Embryonic facial prominence (tissue), 1 donor: Measurements from ENCODE around the gene RIN3.

Experiments
- DNase-seq: peaks from one replicate; pipeline ENCODE4 v3.0.0-alpha.2; 2016; ENCODE audit errors: extremely low spot score

Gene RIN3

GRCh38 chr14:92686900-92687427, 173.4 kb downstream of the RIN3 start:
- DNase-seq = peak; percentile 29

DNA sequence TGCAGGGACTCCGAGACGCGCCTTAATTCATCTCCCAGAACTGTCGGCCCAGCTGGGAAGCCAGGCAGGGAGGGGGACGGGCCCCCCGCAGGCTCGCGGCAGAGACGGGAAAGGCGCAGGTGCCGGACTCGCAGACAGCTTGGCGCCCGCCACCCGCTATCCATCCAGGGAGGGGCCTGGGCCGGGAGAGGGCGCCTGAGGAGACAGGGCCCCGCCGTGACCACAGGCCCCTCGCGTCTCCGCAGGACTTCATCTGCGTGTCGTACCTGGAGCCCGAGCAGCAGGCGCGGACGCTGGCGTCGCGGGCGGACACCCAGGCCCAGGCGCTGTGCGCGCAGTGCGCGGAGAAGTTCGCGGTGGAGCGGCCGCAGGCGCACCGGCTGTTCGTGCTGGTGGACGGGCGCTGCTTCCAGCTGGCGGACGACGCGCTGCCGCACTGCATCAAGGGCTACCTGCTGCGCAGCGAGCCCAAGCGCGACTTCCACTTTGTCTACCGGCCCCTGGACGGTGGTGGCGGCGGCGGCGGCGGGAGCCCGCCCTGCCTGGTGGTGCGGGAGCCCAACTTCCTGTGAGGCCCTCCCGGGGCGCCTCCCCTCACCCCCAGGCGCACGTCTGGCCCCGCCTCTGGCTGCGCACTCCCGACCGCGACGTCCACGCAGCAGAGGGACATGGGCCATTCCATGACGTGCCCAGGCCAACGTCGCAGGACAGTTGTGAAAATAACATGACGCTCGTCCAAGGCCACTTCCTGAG, 174.3 kb downstream of the RIN3 start:
- no peak for DNase-seq

- DNase-seq = no peak
Measured at GRCh38 chr14:92688434-92689375, 175.1 kb downstream of the RIN3 start.

DNA sequence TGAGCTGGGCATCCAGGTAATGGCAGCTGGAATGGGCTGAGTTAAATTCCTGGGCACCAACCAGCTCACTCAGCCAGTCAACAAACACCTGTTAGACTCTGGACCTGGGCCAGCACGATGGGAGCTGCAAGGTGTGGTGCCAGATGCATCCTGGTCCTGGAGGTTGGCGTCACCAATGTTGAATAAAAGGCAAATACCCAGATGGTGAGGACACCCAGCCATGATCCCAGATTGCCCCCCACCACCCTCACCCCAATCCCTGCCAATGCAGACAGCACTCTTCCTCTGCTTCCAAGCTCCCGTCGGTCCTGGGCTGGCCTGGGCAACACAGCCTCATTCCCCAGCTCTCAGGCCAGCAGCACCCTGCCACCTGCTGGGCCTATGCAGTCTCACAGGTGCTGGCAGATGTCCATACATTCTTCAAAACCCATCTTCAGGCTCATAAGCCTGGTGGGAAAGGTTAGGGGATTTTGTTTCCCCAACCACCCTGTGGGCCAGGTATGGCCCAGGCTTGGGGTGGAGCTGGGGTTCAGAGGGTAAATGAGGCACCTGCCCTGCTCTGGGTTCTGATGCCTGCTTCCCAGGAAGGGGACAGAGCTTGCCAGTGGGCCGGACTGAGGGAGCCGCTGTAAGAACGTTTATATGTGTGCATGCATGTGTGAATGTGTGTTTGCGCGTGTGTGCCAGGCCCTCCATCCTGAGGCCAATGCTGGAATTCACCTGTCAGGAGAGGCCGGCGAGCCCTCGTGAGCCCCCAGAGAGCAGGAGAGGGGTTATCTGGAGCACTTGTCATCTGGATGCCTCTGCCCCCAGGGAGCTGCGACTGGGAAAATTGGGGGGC, 176.8 kb downstream of the RIN3 start:
- no peak for DNase-seq

- DNase-seq = no peak
Measured at GRCh38 chr14:92692822-92693226, 179.2 kb downstream of the RIN3 start.

- no peak for DNase-seq
Measured at GRCh38 chr14:92693998-92694795, 180.6 kb downstream of the RIN3 start.

DNA sequence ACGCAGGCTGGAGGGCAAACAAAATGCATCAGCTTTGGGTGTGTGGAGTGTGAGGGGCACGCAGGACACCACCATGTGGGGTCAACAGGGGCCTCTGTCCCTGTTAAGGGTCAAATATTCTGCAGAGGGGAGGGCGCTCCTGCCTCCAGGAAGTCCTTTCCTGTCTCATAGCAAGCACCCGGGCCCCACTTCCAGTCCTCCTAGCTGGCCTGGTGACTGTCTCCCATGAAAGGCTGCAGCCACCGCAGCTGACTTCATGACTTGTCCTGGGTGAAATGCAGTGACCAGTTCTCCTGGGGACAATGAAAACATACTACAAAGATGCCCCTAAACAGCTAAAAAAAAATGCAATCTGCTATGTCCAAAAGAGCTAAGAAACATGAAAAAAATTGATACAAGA, 181.2 kb downstream of the RIN3 start:
- DNase-seq = no peak

GRCh38 chr14:92695562-92695961, 182.0 kb downstream of the RIN3 start:
- DNase-seq = no peak

DNA sequence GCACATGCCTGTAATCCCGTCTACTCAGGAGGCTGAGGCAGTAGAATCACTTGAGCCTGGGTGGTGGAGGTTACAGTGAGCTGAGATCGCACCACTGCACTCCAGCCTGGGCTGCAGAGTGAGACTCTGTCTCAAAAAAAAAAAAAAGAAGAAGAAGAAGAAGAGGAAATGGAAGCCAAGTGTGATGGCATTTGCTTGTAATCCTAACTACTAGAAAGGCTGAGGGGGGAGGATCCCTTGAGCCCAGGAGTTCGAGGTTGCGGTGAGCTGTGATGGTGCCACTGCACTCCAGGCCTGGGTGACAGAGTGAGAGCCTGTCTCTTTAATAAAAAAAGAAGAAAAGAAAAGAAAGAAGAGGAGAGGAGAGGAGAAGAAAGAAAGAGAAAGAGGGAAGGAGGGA, 182.8 kb downstream of the RIN3 start:
- DNase-seq = no peak

DNA sequence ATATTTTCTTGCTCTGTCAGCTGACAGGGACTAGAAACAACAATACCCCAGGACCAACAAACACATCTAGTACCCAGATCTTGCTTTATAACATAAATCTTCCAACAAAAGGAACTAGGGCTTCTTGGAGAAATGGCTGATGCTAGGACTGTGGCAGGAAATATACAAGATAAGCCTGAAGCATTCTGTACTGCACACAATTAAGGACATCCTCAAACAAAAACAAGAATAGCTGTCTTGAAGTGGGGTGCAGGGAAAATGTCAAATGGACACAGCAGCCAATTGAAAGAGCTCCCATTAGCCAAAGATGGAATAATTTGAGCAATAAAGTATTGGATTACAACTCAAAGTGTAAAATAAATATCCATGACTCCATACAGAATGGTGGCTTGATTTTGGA, 184.8 kb downstream of the RIN3 start:
- no peak for DNase-seq

- no peak for DNase-seq
Measured at GRCh38 chr14:92701826-92702225, 188.2 kb downstream of the RIN3 start.

DNA sequence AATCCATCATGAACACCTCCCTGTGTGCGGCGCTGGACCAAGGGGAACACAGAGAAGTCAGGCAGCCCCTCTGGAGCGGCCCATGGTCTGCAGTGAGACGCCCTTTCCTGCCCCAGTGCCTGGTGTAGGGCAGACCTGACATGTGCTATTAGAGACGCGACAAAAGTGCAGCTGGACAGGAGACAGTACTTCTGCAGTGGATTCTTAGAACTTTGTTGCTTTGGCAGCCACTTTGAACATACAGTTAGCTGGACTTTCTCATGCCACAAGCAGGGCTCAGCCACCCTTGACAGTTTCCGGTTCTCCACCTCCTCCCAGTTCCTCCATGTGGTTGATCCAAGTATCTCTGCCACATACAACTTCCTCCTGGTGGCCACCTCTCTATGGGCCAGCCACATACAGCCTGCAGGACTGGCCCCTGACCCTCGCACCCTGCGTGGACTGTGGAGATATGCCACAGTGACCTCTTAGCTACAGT, 188.9 kb downstream of the RIN3 start:
- DNase-seq = no peak

- no peak for DNase-seq
Measured at GRCh38 chr14:92703516-92703915, 189.9 kb downstream of the RIN3 start.

GRCh38 chr14:92704036-92704804, 190.6 kb downstream of the RIN3 start:
- no peak for DNase-seq

GRCh38 chr14:92704821-92705220, 191.2 kb downstream of the RIN3 start:
- no peak for DNase-seq

GRCh38 chr14:92706386-92706785, 192.8 kb downstream of the RIN3 start:
- no peak for DNase-seq

- DNase-seq = no peak
Measured at GRCh38 chr14:92709340-92710000, 195.9 kb downstream of the RIN3 start.

DNA sequence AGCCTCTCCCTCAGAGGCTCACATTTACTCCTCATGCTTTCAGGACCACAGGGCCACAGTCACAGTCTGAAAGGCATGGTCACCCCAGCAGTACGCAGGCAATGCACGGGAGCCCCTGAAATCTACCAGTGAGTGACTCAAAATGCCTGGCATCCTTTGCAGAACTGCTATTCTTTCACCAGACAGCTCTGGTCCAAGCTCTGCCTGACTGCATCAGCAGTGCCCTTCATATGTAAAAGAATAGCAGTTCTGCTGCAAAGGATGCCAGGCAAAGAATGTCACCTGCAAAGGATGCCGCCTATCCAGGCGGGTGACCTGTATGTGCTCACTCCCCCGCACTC, 196.4 kb downstream of the RIN3 start:
- DNase-seq = no peak

DNA sequence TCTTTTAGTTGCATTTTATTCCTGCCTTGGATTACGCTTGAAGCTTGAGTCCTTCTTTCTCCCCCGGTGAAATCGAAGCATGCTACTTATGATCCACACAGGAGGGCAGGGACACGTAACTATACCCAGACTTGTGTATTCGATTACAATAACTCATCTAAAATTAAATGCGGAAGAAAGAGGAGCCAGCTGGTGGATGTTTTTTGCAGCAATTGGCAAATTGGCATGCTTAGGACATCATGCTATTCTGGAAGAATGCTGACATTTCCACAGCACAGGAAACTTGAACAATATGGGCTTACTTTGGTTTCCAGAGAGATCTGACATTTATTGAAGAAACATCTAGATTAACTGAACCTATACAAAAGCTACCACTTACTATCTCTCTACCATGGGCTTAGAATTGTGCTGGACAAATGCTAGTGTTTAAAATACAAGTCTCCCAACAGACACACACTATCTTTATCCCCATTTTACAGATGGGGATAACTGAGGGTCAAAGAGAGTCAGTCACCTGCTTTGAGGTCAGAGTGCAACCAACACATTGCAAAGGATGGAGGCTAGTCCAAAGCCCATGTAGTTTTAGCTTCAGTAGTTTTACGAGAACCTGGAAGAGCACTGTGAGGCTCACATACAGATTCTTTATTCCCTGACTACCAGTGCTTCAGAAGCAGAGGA, 198.5 kb downstream of the RIN3 start:
- no peak for DNase-seq
